Natural killer cell (primary cell): ENCODE measurements around the gene AKAP8L. TPM values are rescaled to one million over a fixed set of nuclear protein-coding genes. Genes with fewer than 3 reads are reported as not detected.

ENCODE experiments used
- ATAC-seq, 3 donors: fragments of 150-1000 bp in 2 of 3; fragments of 200-7000 bp in 1 of 3; cut with Tn5 transposase; 1 replicate in 1 of 3; 2 replicates in 2 of 3; pipeline ENCODE4 v1.10.0; 2021; ENCODE audit warnings: mild to moderate bottlenecking in 2 of 3, moderate library complexity in 2 of 3
- DNase-seq, 2 donors: peaks; one replicate each; pipeline versions ENCODE4 v3.0.0 to v3.0.0-alpha.2; 2013 to 2021; ENCODE audit warnings: mixed read lengths in 1 of 2
- H3K27ac ChIP-seq: one replicate; pipeline ENCODE4 v1.5.1; 2013; ENCODE audit warnings: mild to moderate bottlenecking, low read length
- H3K27me3 ChIP-seq: one replicate; pipeline ENCODE4 v1.6.1; 2013; ENCODE audit warnings: low read length; ENCODE audit not compliant: control insufficient read depth, insufficient read depth
- H3K36me3 ChIP-seq: one replicate; pipeline ENCODE4 v1.6.1; 2013; ENCODE audit warnings: low read length; ENCODE audit not compliant: control insufficient read depth, insufficient read depth
- H3K4me1 ChIP-seq: one replicate; pipeline ENCODE4 v1.6.1; 2013; ENCODE audit warnings: low read length; ENCODE audit not compliant: control insufficient read depth, insufficient read depth
- H3K4me3 ChIP-seq: one replicate; pipeline ENCODE4 v1.5.1; 2013; ENCODE audit warnings: low read length
- H3K9me3 ChIP-seq: one replicate; pipeline ENCODE4 v1.6.1; 2013; ENCODE audit warnings: low read length; ENCODE audit not compliant: control insufficient read depth, insufficient read depth
- H3K27ac Mint-ChIP-seq, 2 donors: one replicate each; pipeline ENCODE4 v1.8.0; 2022; ENCODE audit warnings: mild to moderate bottlenecking in 2 of 2, mixed read lengths in 2 of 2, moderate library complexity in 1 of 2
- H3K27me3 Mint-ChIP-seq, 2 donors: one replicate each; pipeline ENCODE4 v1.8.0; 2022; ENCODE audit warnings: low read depth in 2 of 2, mixed read lengths in 2 of 2
- H3K36me3 Mint-ChIP-seq: one replicate; pipeline ENCODE4 v1.8.0; 2022; ENCODE audit warnings: mixed read lengths
- H3K4me1 Mint-ChIP-seq, 2 donors: one replicate each; pipeline ENCODE4 v1.8.0; 2022; ENCODE audit warnings: mixed read lengths in 2 of 2
- H3K4me3 Mint-ChIP-seq: one replicate; pipeline ENCODE4 v1.8.0; 2022; ENCODE audit warnings: mild to moderate bottlenecking, moderate library complexity, mixed read lengths
- H3K9me3 Mint-ChIP-seq, 2 donors: one replicate each; pipeline ENCODE4 v1.8.0; 2022; ENCODE audit warnings: mixed read lengths in 2 of 2
- WGBS: methylation state at CpG from one replicate; pipeline ENCODE4 v1.1.7; 2013; ENCODE audit warnings: missing lambda C conversion rate; ENCODE audit not compliant: insufficient coverage; 5-methylcytosine and 5-hydroxymethylcytosine counted together
- intact Hi-C: fragments of 100-400 bp; cut with micrococcal nuclease; formaldehyde crosslinking; loops from one replicate; pipeline ENCODE4 v1.14.2; 2022
- total RNA-seq, 4 donors: library from RNA; stranded (reverse); fragments of 120-200 nt in 1 of 4; gene quantifications; one replicate each; pipeline versions ENCODE4 v1.2.3 to v1.2.4, GENCODE V29; 2013 to 2022
- TF ChIP-seq, protein P1 (sequence below): fragments of 200-600 bp; IDR thresholded peaks from one replicate; pipeline ENCODE4 v1.8.0; 2022; ENCODE audit warnings: antibody characterized with exemption

Gene AKAP8L
- total RNA-seq, 3 donors from 2014 or later (not counting 1 experiment from before 2014, with no cell fraction given), result 144 to 174 (median 173) TPM

GRCh38 chr19:15432018-15432494 lies 13.3 kb upstream of the AKAP8L start:
- H3K4me1 Mint-ChIP-seq, result peaks cover 24 to 30% of the 10 kb centered on the region in 2 donors

DNA sequence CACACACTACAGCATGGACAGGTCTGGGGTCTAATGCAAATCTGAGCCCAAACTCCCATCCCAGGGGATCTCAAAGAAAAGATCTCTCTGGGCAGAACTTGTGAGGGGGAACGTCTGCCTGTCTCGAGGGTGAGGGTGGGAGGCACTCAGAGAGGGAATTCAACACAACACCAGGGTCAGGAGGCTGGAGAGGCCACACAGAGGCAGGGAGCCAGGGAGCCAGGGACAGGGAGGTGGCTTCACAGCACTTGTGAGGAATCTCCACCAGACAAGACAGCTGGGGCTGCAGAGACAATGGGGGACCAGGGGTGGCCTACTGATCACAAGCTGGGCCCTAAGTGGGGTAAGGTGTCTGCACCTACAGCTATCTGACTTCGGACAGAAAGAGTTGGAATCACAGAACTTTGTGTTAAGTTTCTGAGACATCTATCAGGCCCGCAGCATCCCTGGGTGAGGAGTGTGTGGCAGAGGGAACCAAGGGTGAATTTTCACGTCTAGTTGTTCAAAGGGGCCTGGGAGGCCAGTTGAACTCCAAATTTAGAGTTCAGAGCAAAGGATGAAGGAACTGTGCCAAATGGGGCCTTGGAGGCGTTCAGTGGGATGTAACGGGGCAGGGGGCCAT lies 12.7 kb upstream of the AKAP8L start:
- Mint-ChIP-seq H3K27ac (peak overlapping the region; percentile 81 to 88), H3K36me3 (no peaks in the 10 kb centered on the region), H3K4me3 (peak overlapping the region; percentile 95), H3K27me3 (no peaks in the 10 kb centered on the region), H3K4me1 (peaks cover 24 to 30% of the 10 kb centered on the region in 2 donors), H3K9me3 (no peaks in the 10 kb centered on the region)
- H3K9me3 ChIP-seq, result no peaks in the 10 kb centered on the region
- peak overlapping the region; percentile 67 for H3K4me3 ChIP-seq
- peaks cover 33% of the 10 kb centered on the region for H3K4me1 ChIP-seq
- peaks cover 20% of the 10 kb centered on the region for H3K36me3 ChIP-seq
- H3K27ac ChIP-seq, result no peak overlapping the region
- DNase-seq (no peak), ATAC-seq (no peak)
- TF ChIP-seq, protein P1, sequence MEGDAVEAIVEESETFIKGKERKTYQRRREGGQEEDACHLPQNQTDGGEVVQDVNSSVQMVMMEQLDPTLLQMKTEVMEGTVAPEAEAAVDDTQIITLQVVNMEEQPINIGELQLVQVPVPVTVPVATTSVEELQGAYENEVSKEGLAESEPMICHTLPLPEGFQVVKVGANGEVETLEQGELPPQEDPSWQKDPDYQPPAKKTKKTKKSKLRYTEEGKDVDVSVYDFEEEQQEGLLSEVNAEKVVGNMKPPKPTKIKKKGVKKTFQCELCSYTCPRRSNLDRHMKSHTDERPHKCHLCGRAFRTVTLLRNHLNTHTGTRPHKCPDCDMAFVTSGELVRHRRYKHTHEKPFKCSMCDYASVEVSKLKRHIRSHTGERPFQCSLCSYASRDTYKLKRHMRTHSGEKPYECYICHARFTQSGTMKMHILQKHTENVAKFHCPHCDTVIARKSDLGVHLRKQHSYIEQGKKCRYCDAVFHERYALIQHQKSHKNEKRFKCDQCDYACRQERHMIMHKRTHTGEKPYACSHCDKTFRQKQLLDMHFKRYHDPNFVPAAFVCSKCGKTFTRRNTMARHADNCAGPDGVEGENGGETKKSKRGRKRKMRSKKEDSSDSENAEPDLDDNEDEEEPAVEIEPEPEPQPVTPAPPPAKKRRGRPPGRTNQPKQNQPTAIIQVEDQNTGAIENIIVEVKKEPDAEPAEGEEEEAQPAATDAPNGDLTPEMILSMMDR, result no peak
- WGBS, result 41% methylated on average over 7 of the region's 7 CpGs
- H3K27me3 ChIP-seq, result no peaks in the 10 kb centered on the region
- intact Hi-C loops, result no loop called here

More at GRCh38 chr19:15432018-15432494, 13.3 kb upstream of the AKAP8L start:
- Histone ChIP-seq H3K4me3 (peak overlapping the region; percentile 67), H3K27ac (peak overlapping the region; percentile 22), H3K9me3 (no peaks in the 10 kb centered on the region), H3K27me3 (no peaks in the 10 kb centered on the region), H3K36me3 (peaks cover 15% of the 10 kb centered on the region), H3K4me1 (peaks cover 33% of the 10 kb centered on the region)
- H3K27ac Mint-ChIP-seq, result peak overlapping the region; percentile 81 to 88
- peak overlapping the region; percentile 95 for H3K4me3 Mint-ChIP-seq
- WGBS, result under 1% methylated on average over 38 of the region's 44 CpGs
- no peaks in the 10 kb centered on the region for H3K36me3 Mint-ChIP-seq
- intact Hi-C loops, result no loop called here
- TF ChIP-seq, protein P1, result no peak
- DNase-seq (peak in 1 of 2 donors; percentile 30), ATAC-seq (peak in 1 of 3 donors; percentile 5)
- H3K9me3 Mint-ChIP-seq, result no peaks in the 10 kb centered on the region
- H3K27me3 Mint-ChIP-seq, result no peaks in the 10 kb centered on the region

- TF ChIP-seq, protein P1, result no peak
- peaks cover 24 to 30% of the 10 kb centered on the region in 2 donors for H3K4me1 Mint-ChIP-seq
- no peaks in the 10 kb centered on the region for H3K27me3 ChIP-seq
- H3K27ac ChIP-seq, result no peak overlapping the region
- H3K27ac Mint-ChIP-seq, result no peak overlapping the region
- H3K9me3 Mint-ChIP-seq, result no peaks in the 10 kb centered on the region
- no peaks in the 10 kb centered on the region for H3K9me3 ChIP-seq
- ATAC-seq, result no peak
- H3K4me3 ChIP-seq, result no peak overlapping the region
- H3K36me3 ChIP-seq, result peaks cover 22% of the 10 kb centered on the region
- WGBS, result 91% methylated on average over 10 of the region's 10 CpGs
- no peak for DNase-seq
- intact Hi-C loops, result no loop called here
- no peaks in the 10 kb centered on the region for H3K27me3 Mint-ChIP-seq
- H3K4me1 ChIP-seq, result peaks cover 33% of the 10 kb centered on the region
- no peaks in the 10 kb centered on the region for H3K36me3 Mint-ChIP-seq
- H3K4me3 Mint-ChIP-seq, result peak overlapping the region; percentile 95
These were observed 11.8 kb upstream of the AKAP8L start for GRCh38 chr19:15430526-15431120.
